Endothelial cell of umbilical vein (primary cell): ENCODE measurements around the gene ANGPTL7. TPM values are rescaled to one million over a fixed set of nuclear protein-coding genes. Genes with fewer than 3 reads are reported as not detected.

Experiments used
- BruUV-seq: library from RNA; stranded (reverse); fragments of 400-500 nt; replicated peaks from 2 replicates; lab custom pipeline; 2021; lab: Mats Ljungman, UMichigan
- CTCF ChIA-PET: fragments of 300-600, 350-600 bp; sonication (Branson Sonifier 250); formaldehyde crosslinking; loops from one replicate; lab custom pipeline; 2021; ENCODE audit warnings: antibody characterized with exemption, inconsistent platforms; lab: Charles Lee
- POLR2A ChIA-PET: fragments of 300-600, 350-600 bp; sonication (Branson Sonifier 250); formaldehyde crosslinking; loops from one replicate; lab custom pipeline; 2021; ENCODE audit warnings: antibody characterized with exemption, inconsistent platforms; lab: Charles Lee
- DNase-seq: peaks from one replicate; pipeline ENCODE4 v3.0.0-alpha.2; 2011; ENCODE audit warnings: low read depth, low spot score
- FAIRE-seq: peaks from 2 replicates; lab custom pipeline; 2011; peaks lifted over from hg19 to GRCh38; lab: Jason Lieb, UNC
- H2AFZ ChIP-seq: 2 replicates; pipeline ENCODE4 v1.6.0; 2012; ENCODE audit warnings: low read depth, low read length, control low read depth, inconsistent platforms
- H3K27ac ChIP-seq: 2 replicates; pipeline ENCODE4 v1.5.1; 2011; ENCODE audit warnings: low read depth, mild to moderate bottlenecking, control low read depth, low read length, moderate library complexity; ENCODE audit not compliant: insufficient read depth
- H3K27me3 ChIP-seq, 2 experiments: 2 replicates each; pipeline versions ENCODE4 v1.6.0 to v1.6.1; 2011; ENCODE audit warnings: low read length in 2 of 2, mixed read lengths in 1 of 2; ENCODE audit not compliant: control insufficient read depth in 2 of 2, insufficient read depth in 2 of 2
- H3K36me3 ChIP-seq, 2 experiments: 2 replicates in 1 of 2; 3 replicates in 1 of 2; pipeline ENCODE4 v1.5.1; 2011; ENCODE audit warnings: low read length in 2 of 2, mild to moderate bottlenecking in 1 of 2, moderate library complexity in 1 of 2; ENCODE audit not compliant: control insufficient read depth in 2 of 2, insufficient read depth in 2 of 2; ENCODE audit errors: extremely low read depth in 1 of 2
- H3K4me1 ChIP-seq: 3 replicates; pipeline ENCODE4 v1.5.1; 2011; ENCODE audit warnings: mild to moderate bottlenecking, low read length; ENCODE audit not compliant: control insufficient read depth, insufficient read depth; ENCODE audit errors: extremely low read depth
- H3K4me2 ChIP-seq: 2 replicates; pipeline ENCODE4 v1.6.1; 2011; ENCODE audit warnings: low read length, control low read depth, mixed read lengths; ENCODE audit not compliant: insufficient read depth
- H3K4me3 ChIP-seq, 3 experiments: fragments of 200-600 bp in 1 of 3; sonication (generic), shearing (Covaris generic) in 1 of 3; replicated peaks in 1 of 3; 2 replicates each; pipeline ENCODE4 v1.5.1; 2011 to 2016; ENCODE audit warnings: control low read depth in 3 of 3, low read length in 3 of 3, mild to moderate bottlenecking in 2 of 3, inconsistent platforms in 1 of 3, low read depth in 1 of 3, moderate library complexity in 1 of 3; ENCODE audit not compliant: insufficient read depth in 1 of 3
- H3K79me2 ChIP-seq: 2 replicates; pipeline ENCODE4 v1.6.0; 2012; ENCODE audit warnings: low read length, inconsistent platforms; ENCODE audit not compliant: control insufficient read depth, insufficient read depth
- H3K9ac ChIP-seq: replicated peaks from 2 replicates; pipeline ENCODE3; 2011; ENCODE audit warnings: low read length, control low read depth; ENCODE audit not compliant: insufficient read depth; ENCODE audit errors: extremely low read depth
- H3K9me1 ChIP-seq: replicated peaks from 3 replicates; pipeline ENCODE4 v1.6.0; 2011; ENCODE audit warnings: mild to moderate bottlenecking, low read length; ENCODE audit not compliant: control insufficient read depth, insufficient read depth; ENCODE audit errors: extremely low read depth
- H3K9me3 ChIP-seq: replicated peaks from 2 replicates; pipeline ENCODE4 v1.5.1; 2012; ENCODE audit warnings: low read length, inconsistent platforms; ENCODE audit not compliant: control insufficient read depth, insufficient read depth
- H4K20me1 ChIP-seq: replicated peaks from 2 replicates; pipeline ENCODE3; 2011; ENCODE audit warnings: mild to moderate bottlenecking, low read length; ENCODE audit not compliant: control insufficient read depth, insufficient read depth; ENCODE audit errors: extremely low read depth
- CTCF ChIP-seq, 2 donors: IDR thresholded peaks; 1 replicate in 1 of 2; 2 replicates in 1 of 2; pipeline ENCODE4 v1.5.1; 2011; ENCODE audit warnings: low read length in 2 of 2, mild to moderate bottlenecking in 2 of 2, moderate library complexity in 2 of 2, control low read depth in 1 of 2, inconsistent platforms in 1 of 2, low read depth in 1 of 2; ENCODE audit not compliant: insufficient read depth in 1 of 2; ENCODE audit errors: extremely low read depth in 1 of 2
- EZH2 ChIP-seq: IDR thresholded peaks from 2 replicates; pipeline ENCODE4 v1.6.1; 2012; ENCODE audit warnings: borderline replicate concordance, low read depth, mild to moderate bottlenecking, moderate library complexity, low read length, inconsistent platforms; ENCODE audit not compliant: severe bottlenecking
- FOS ChIP-seq: IDR thresholded peaks from 2 replicates; pipeline ENCODE4 v1.6.1; 2011; ENCODE audit warnings: mild to moderate bottlenecking, low read length, moderate library complexity, borderline replicate concordance; ENCODE audit not compliant: insufficient read depth
- GATA2 ChIP-seq: IDR thresholded peaks from 2 replicates; pipeline ENCODE4 v1.7.0; 2011; ENCODE audit warnings: low read depth, mild to moderate bottlenecking, moderate library complexity, mixed read lengths, low read length; ENCODE audit not compliant: insufficient read length, insufficient read depth
- JUN ChIP-seq: IDR thresholded peaks from 2 replicates; pipeline ENCODE4 v1.6.1; 2011; ENCODE audit warnings: borderline replicate concordance, low read depth; ENCODE audit not compliant: insufficient read length, insufficient read depth
- MAX ChIP-seq: IDR thresholded peaks from 2 replicates; pipeline ENCODE4 v1.6.1; 2011; ENCODE audit not compliant: insufficient read depth, insufficient read length
- MYC ChIP-seq: IDR thresholded peaks from one replicate; pipeline ENCODE4 v1.6.1; 2011; ENCODE audit warnings: mild to moderate bottlenecking, low read depth, low read length
- POLR2A ChIP-seq: IDR thresholded peaks from 2 replicates; pipeline ENCODE4 v1.6.1; 2012; ENCODE audit warnings: low read depth, mild to moderate bottlenecking, control low read depth, low read length
- POLR2AphosphoS5 ChIP-seq: IDR thresholded peaks from 2 replicates; pipeline ENCODE4 v1.6.1; 2012; ENCODE audit warnings: low read depth, mild to moderate bottlenecking, control low read depth, low read length, moderate library complexity; ENCODE audit not compliant: insufficient read depth
- dilution Hi-C: fragments of 300-500 bp; cut with MboI; formaldehyde crosslinking; loops from one replicate; pipeline ENCODE4 v1.15.0; 2019; ENCODE audit warnings: low sequenced_read_pairs; ENCODE audit not compliant: extremely low pct_ligation_motif_present
- intact Hi-C: fragments of 100-400 bp; cut with micrococcal nuclease; formaldehyde crosslinking; loops from one replicate; pipeline ENCODE4 v1.10.0; 2022
- polyA plus RNA-seq, 4 experiments: library from polyadenylated mRNA; depleted of rRNA in 3 of 4; stranded (reverse) in 3 of 4; unstranded in 1 of 4; fragments of >200 nt; gene quantifications; 2 replicates each; pipeline versions ENCODE4 v1.2.1 to v1.2.3, GENCODE V29; 2011 to 2012; ENCODE audit warnings: missing spikeins in 1 of 4
- total RNA-seq: library from RNA; stranded (reverse); gene quantifications from 2 replicates; pipeline ENCODE4 v1.2.3, GENCODE V29; 2021

Gene ANGPTL7
- total and polyA plus RNA-seq, 2 donors (not counting 3 experiments of a cell fraction or from before 2014, with no cell fraction given) = not detected

GRCh38 chr1:11211925-11212587 is 22.9 kb downstream of the ANGPTL7 start:
- H3K27me3 ChIP-seq = no peaks in the 10 kb centered on the region
- ChIA-PET CTCF (interaction anchor here (0.7 kb wide), 1 partner anchor 175 kb away, joined by 3 read pairs; no protein-coding TSS in a partner anchor), POLR2A (no interaction called here)
- intact Hi-C loops (no loop called here), dilution Hi-C loops (no loop called here)
- H3K36me3 ChIP-seq = peaks cover 33 to 40% of the 10 kb centered on the region in 2 experiments
- no peaks in the 10 kb centered on the region for H3K9me3 ChIP-seq
- no peak overlapping the region for H2AFZ ChIP-seq
- BruUV-seq = no TSS peak
- no peak overlapping the region for H3K4me2 ChIP-seq
- TF ChIP-seq MYC (no peak), GATA2 (no peak), FOS (no peak), POLR2AphosphoS5 (no peak), POLR2A (no peak), CTCF (IDR thresholded peaks at IDR 0.05; ENCODE audit: extremely low read depth in 1 of 2, insufficient read depth in 1 of 2, low read depth in 1 of 2, low read length in 2 of 2) (no peak), MAX (no peak), EZH2 (no peak), JUN (no peak)
- no peaks in the 10 kb centered on the region for H3K79me2 ChIP-seq
- no peak overlapping the region for H3K4me3 ChIP-seq
- H3K9ac ChIP-seq = no peak overlapping the region
- DNase-seq (no peak), FAIRE-seq (no peak)
- no peaks in the 10 kb centered on the region for H4K20me1 ChIP-seq
- H3K9me1 ChIP-seq = no peaks in the 10 kb centered on the region
- no peaks in the 10 kb centered on the region for H3K4me1 ChIP-seq
- H3K27ac ChIP-seq = no peak overlapping the region
